OCI-LY1 (cell line): Measurements from ENCODE around the gene CD248.

Experiments used
- H2AFZ ChIP-seq: fragments of 200-600 bp; sonication (generic), shearing (Covaris generic); 2 replicates; pipeline ENCODE4 v1.6.0; 2014; ENCODE audit warnings: antibody characterized with exemption, mild to moderate bottlenecking, low read length
- H3F3A ChIP-seq: fragments of 200-600 bp; sonication (generic), shearing (Covaris generic); 2 replicates; pipeline ENCODE4 v1.6.0; 2014; ENCODE audit warnings: mild to moderate bottlenecking, antibody characterized with exemption, low read length, moderate library complexity; ENCODE audit not compliant: insufficient read depth
- H3K27ac ChIP-seq: fragments of 200-600 bp; sonication (generic); 2 replicates; pipeline ENCODE4 v1.5.1; 2014; ENCODE audit warnings: low read length, mixed run types, mild to moderate bottlenecking, low read depth; ENCODE audit not compliant: poor library complexity, severe bottlenecking
- H3K27me3 ChIP-seq: fragments of 200-600 bp; sonication (generic); 2 replicates; pipeline ENCODE4 v1.6.0; 2014; ENCODE audit warnings: antibody characterized with exemption, mild to moderate bottlenecking, low read length, moderate library complexity; ENCODE audit not compliant: insufficient read depth
- H3K36me3 ChIP-seq: fragments of 200-600 bp; sonication (generic); 2 replicates; pipeline ENCODE4 v1.6.1; 2014; ENCODE audit warnings: mild to moderate bottlenecking, antibody characterized with exemption, low read length, moderate library complexity, mixed read lengths; ENCODE audit not compliant: insufficient read depth
- H3K4me1 ChIP-seq: fragments of 200-600 bp; sonication (generic); 2 replicates; pipeline ENCODE4 v1.5.1; 2014; ENCODE audit warnings: mild to moderate bottlenecking, low read length, moderate library complexity; ENCODE audit not compliant: insufficient read depth, severe bottlenecking
- H3K4me2 ChIP-seq: fragments of 200-600 bp; sonication (generic), shearing (Covaris generic); 2 replicates; pipeline ENCODE4 v1.6.1; 2014; ENCODE audit warnings: low read length
- H3K4me3 ChIP-seq: fragments of 200-600 bp; sonication (generic); 2 replicates; pipeline ENCODE4 v1.5.1; 2014; ENCODE audit warnings: low read length, low read depth, mild to moderate bottlenecking, mixed read lengths; ENCODE audit not compliant: poor library complexity, severe bottlenecking
- H3K79me2 ChIP-seq: fragments of 200-600 bp; shearing (Covaris generic); 2 replicates; pipeline ENCODE4 v1.6.1; 2016; ENCODE audit warnings: mixed run types, low read length, mixed read lengths; ENCODE audit not compliant: insufficient read depth
- H3K9ac ChIP-seq: fragments of 200-600 bp; sonication (generic), shearing (Covaris generic); 2 replicates; pipeline ENCODE4 v1.6.1; 2014; ENCODE audit warnings: mild to moderate bottlenecking, low read length, mixed read lengths
- H3K9me2 ChIP-seq: fragments of 200-600 bp; sonication (generic), shearing (Covaris generic); 2 replicates; pipeline ENCODE4 v1.6.1; 2014; ENCODE audit warnings: low read depth, mild to moderate bottlenecking, low read length, mixed read lengths
- H3K9me3 ChIP-seq: fragments of 200-600 bp; shearing (Covaris generic); 2 replicates; pipeline ENCODE4 v1.6.1; 2014; ENCODE audit warnings: low read length, mixed read lengths
- H4K20me1 ChIP-seq: fragments of 200-600 bp; sonication (generic), shearing (Covaris generic); 2 replicates; pipeline ENCODE4 v1.6.0; 2016; ENCODE audit warnings: mild to moderate bottlenecking, low read length; ENCODE audit not compliant: insufficient read depth
- EZH2 ChIP-seq: fragments of 200-600 bp; sonication (generic), shearing (Covaris generic); IDR thresholded peaks from 2 replicates; pipeline ENCODE4 v1.8.0; 2017; ENCODE audit warnings: borderline replicate concordance, mixed run types, mild to moderate bottlenecking, antibody characterized with exemption, low read length, moderate library complexity, mixed read lengths
- TF ChIP-seq, protein P1 (sequence below): fragments of 200-600 bp; sonication (generic), shearing (Covaris generic); IDR thresholded peaks from 2 replicates; pipeline ENCODE4 v1.5.1; 2017; ENCODE audit warnings: mild to moderate bottlenecking, antibody characterized with exemption, low read length, moderate library complexity, mixed read lengths

The CD248 gene

DNA sequence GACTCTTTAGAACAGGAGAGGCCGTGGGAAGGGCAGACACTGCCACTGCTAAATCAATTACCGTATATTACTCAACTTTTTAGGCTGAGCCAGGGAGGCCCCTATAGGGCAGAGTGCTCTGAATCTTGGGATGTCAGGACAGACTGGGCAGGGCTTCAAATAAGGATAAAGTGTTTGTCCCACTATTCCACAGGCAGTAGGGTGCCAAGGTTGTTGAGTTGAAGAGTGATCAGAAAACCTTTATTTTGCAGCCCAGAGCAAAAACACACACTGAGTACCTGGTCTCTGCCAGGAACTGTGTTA is 32.2 kb upstream of the CD248 start:
- Histone ChIP-seq H4K20me1 (no peaks in the 10 kb centered on the region), H3K79me2 (peaks cover 5% of the 10 kb centered on the region; the same call in 1 of the 2 replicates), H3K27ac (no peak overlapping the region), H3F3A (0 out of 2 replicates have a peak, but pooled peaks cover 4% of the 10 kb centered on the region), H3K4me2 (peak overlapping the region; percentile 5; the same call in 1 of the 2 replicates), H3K4me1 (peaks cover 34% of the 10 kb centered on the region), H3K9me3 (no peaks in the 10 kb centered on the region), H3K4me3 (peak overlapping the region; percentile 69), H3K27me3 (no peaks in the 10 kb centered on the region), H2AFZ (no peak overlapping the region), H3K9me2 (no peaks in the 10 kb centered on the region), H3K36me3 (peaks cover 10% of the 10 kb centered on the region; the same call in 1 of the 2 replicates), H3K9ac (no peak overlapping the region)
- TF ChIP-seq, protein P1, sequence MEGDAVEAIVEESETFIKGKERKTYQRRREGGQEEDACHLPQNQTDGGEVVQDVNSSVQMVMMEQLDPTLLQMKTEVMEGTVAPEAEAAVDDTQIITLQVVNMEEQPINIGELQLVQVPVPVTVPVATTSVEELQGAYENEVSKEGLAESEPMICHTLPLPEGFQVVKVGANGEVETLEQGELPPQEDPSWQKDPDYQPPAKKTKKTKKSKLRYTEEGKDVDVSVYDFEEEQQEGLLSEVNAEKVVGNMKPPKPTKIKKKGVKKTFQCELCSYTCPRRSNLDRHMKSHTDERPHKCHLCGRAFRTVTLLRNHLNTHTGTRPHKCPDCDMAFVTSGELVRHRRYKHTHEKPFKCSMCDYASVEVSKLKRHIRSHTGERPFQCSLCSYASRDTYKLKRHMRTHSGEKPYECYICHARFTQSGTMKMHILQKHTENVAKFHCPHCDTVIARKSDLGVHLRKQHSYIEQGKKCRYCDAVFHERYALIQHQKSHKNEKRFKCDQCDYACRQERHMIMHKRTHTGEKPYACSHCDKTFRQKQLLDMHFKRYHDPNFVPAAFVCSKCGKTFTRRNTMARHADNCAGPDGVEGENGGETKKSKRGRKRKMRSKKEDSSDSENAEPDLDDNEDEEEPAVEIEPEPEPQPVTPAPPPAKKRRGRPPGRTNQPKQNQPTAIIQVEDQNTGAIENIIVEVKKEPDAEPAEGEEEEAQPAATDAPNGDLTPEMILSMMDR, result no peak

DNA sequence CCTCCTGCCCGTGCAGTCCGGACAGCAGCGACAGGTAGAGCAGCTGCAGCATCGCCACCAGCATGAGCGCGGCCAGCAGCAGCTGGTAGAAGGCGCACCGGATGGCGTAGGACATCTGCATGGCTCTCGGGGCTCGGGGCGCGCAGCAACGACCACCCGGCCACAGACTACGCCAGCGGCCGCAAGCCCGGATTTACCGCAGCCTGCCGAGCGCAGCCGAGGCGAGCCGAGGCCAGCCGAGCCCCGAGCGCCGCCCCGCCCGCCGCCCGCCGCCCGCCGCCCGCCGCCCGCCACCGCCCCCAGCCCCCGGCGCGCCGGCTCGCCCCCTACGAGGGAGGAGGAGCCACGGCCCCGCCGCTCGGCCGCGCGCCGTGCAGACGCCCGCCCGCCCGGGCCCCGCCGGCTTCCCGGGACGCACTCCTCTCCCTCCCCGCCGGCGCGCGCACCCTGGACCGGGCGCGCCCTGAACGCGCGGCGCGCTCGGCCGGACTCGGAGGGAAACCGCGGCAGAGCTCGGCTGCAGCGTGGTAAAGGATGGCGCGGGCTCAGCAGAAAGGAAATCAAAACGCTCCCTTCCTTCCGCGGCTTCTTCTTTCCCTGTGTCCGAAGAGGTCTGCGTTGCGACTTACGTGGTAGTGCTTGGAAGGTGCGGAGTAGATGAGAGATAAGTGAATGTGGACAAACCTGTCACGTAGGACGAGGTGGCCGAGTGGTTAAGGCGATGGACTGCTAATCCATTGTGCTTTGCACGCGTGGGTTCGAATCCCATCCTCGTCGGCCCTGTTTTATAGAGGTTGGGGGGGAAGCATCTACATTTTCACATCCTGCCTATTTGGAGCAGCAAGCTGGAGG is 30.8 kb upstream of the CD248 start, which contains the start of gene B4GAT1:
Gene B4GAT1, minus strand, starts transcription at position 205 of the 852 bp plus-strand sequence. Its CDS starts 84 bp downstream, at position 121.
- Histone ChIP-seq H3K4me3 (peak within 1 kb of the TSS; percentile 96), H4K20me1 (no peaks in the 10 kb centered on the region), H3K9me3 (no peaks in the 10 kb centered on the region), H2AFZ (no peak within 1 kb of the TSS), H3K79me2 (peaks cover 9% of the 10 kb centered on the region), H3K4me1 (peaks cover 43% of the 10 kb centered on the region), H3K4me2 (peak within 1 kb of the TSS; percentile 91), H3F3A (0 out of 2 replicates have a peak, but pooled peaks cover 4% of the 10 kb centered on the region), H3K36me3 (no peaks in the 10 kb centered on the region), H3K27me3 (no peaks in the 10 kb centered on the region), H3K27ac (peak within 1 kb of the TSS; percentile 69), H3K9ac (peak within 1 kb of the TSS; percentile 83), H3K9me2 (no peaks in the 10 kb centered on the region)
- TF ChIP-seq EZH2, result no peak
- TF ChIP-seq, protein P1, result no peak

DNA sequence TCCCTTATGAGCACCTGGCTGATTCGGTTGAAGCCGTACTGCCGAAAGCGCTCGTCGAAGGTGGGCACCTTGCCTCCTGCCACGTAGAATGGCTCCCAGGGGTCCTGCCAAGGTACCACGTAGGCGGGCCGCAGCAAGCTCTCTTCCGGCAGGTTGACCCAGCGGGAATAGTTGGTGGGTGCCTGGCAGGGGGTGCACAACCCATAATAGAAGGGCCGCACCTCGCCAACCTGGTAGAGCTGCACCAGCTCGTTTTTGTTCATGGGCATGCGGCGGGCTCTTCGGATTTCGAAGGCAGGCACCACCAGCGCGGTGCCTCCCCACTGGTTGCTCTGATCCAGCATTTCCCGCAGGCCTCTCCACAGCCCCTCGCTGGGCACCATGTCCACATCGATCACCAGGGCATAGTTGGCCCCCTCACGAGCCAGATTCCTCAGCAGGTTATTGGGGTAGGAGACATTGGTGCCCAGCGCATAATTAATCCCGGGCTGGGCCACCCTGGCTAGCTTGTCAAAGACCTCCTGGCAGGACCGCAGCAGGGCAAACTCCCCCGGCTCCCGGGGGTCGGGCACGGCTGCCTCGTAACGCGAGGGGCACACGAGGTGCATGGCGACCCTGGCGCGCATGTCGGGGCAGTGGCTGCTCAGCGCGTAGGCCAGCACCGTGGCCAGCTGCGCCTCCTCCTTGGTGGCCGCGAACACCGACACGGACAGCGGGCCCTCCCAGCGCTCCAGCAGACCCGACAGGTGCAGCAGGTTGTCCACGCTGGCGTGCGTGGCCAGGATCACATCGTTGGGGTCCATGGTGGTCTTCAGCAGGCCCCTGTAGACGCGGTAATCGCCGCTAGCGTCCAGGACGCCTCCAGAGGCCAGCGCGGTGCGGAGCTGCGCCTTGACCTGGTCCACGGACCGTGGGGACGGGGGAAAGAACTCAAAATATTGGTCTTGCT is 29.9 kb upstream of the CD248 start:
- peaks cover 9% of the 10 kb centered on the region for H3K79me2 ChIP-seq
- H3K9ac ChIP-seq, result peak overlapping the region; percentile 83
- peak overlapping the region; percentile 69 for H3K27ac ChIP-seq
- no peak for TF ChIP-seq EZH2
- TF ChIP-seq, protein P1, result no peak
- H3K9me2 ChIP-seq, result no peaks in the 10 kb centered on the region
- H3F3A ChIP-seq, result 0 out of 2 replicates have a peak, but pooled peaks cover 4% of the 10 kb centered on the region
- H3K27me3 ChIP-seq, result no peaks in the 10 kb centered on the region
- peaks cover 4% of the 10 kb centered on the region; the same call in 1 of the 2 replicates for H3K36me3 ChIP-seq
- H3K4me1 ChIP-seq, result peaks cover 43% of the 10 kb centered on the region
- no peak overlapping the region for H2AFZ ChIP-seq
- H4K20me1 ChIP-seq, result no peaks in the 10 kb centered on the region
- peak overlapping the region; percentile 96 for H3K4me3 ChIP-seq
- H3K4me2 ChIP-seq, result peak overlapping the region; percentile 91
- no peaks in the 10 kb centered on the region for H3K9me3 ChIP-seq
